A673 (cell line): ENCODE data around the gene PRADC1. TPM values are rescaled to one million over a fixed set of nuclear protein-coding genes. Genes with fewer than 3 reads are reported as not detected.
"Not testable (repeated sequence)": the region's sequence is repeated elsewhere in the genome, so short reads cannot be mapped to it uniquely, and the experiment has no call there.

Experiments used
- BruUV-seq: library from RNA; stranded (reverse); fragments of 400-500 nt; replicated peaks from 2 replicates; lab custom pipeline; 2021; lab: Mats Ljungman, UMichigan
- CTCF ChIA-PET: fragments of 300-600 bp; sonication (Branson Sonifier 250); formaldehyde crosslinking; loops from one replicate; lab custom pipeline; 2022; ENCODE audit warnings: antibody characterized with exemption; lab: Charles Lee
- POLR2A ChIA-PET: fragments of 300-600 bp; sonication (Branson Sonifier 250); formaldehyde crosslinking; loops from one replicate; lab custom pipeline; 2022; ENCODE audit warnings: antibody characterized with exemption; ENCODE audit not compliant: low non-redundant PET; lab: Charles Lee
- DNase-seq: peaks from one replicate; pipeline ENCODE4 v3.0.0-alpha.2; 2015; ENCODE audit warnings: low spot score
- H3K27ac ChIP-seq: fragments of 200-600 bp; sonication (generic); 2 replicates; pipeline ENCODE4 v1.5.1; 2016; ENCODE audit warnings: mixed run types, low read depth, mild to moderate bottlenecking, mixed read lengths, antibody characterized with exemption, low read length; ENCODE audit not compliant: poor library complexity, severe bottlenecking
- H3K27me3 ChIP-seq: fragments of 200-600 bp; sonication (generic); replicated peaks from 2 replicates; pipeline ENCODE4 v1.6.1; 2017; ENCODE audit warnings: mixed run types, low read depth, mild to moderate bottlenecking, mixed read lengths, antibody characterized with exemption, low read length; ENCODE audit not compliant: insufficient read depth, poor library complexity
- H3K36me3 ChIP-seq: fragments of 200-600 bp; sonication (generic); 2 replicates; pipeline ENCODE4 v1.6.1; 2016; ENCODE audit warnings: mixed run types, mild to moderate bottlenecking, mixed read lengths, antibody characterized with exemption, low read length; ENCODE audit not compliant: insufficient read depth, poor library complexity, severe bottlenecking
- H3K4me1 ChIP-seq: fragments of 200-600 bp; sonication (generic); 2 replicates; pipeline ENCODE4 v1.6.1; 2017; ENCODE audit warnings: mixed run types, mild to moderate bottlenecking, mixed read lengths, antibody characterized with exemption, low read length; ENCODE audit not compliant: insufficient read depth, poor library complexity, severe bottlenecking
- H3K4me3 ChIP-seq: fragments of 200-600 bp; sonication (generic); 2 replicates; pipeline ENCODE4 v1.5.1; 2016; ENCODE audit warnings: low read depth, mixed run types, mild to moderate bottlenecking, mixed read lengths, low read length; ENCODE audit not compliant: poor library complexity, severe bottlenecking
- H3K9me3 ChIP-seq: fragments of 200-600 bp; sonication (generic); 2 replicates; pipeline ENCODE4 v1.6.1; 2016; ENCODE audit warnings: mixed run types, low read depth, mild to moderate bottlenecking, mixed read lengths, antibody characterized with exemption, low read length; ENCODE audit not compliant: poor library complexity, severe bottlenecking
- CTCF ChIP-seq: fragments of 300-800, 200-600 bp; sonication (generic); conservative IDR thresholded peaks from 2 replicates; pipeline ENCODE4 v1.5.1; 2017; ENCODE audit warnings: low read depth, mild to moderate bottlenecking, antibody characterized with exemption, low read length, moderate library complexity, mixed read lengths
- EZH2 ChIP-seq: fragments of 200-600 bp; sonication (generic); IDR thresholded peaks from 2 replicates; pipeline ENCODE4 v1.6.1; 2017; ENCODE audit warnings: borderline replicate concordance, low read depth, mild to moderate bottlenecking, mixed read lengths, antibody characterized with exemption, low read length; ENCODE audit not compliant: poor library complexity, severe bottlenecking
- intact Hi-C: fragments of 100-400 bp; cut with micrococcal nuclease; formaldehyde crosslinking; loops from one replicate; pipeline ENCODE4 v1.10.0; 2022; ENCODE audit not compliant: unreplicated experiment
- total RNA-seq: library from RNA; stranded (reverse); gene quantifications from 2 replicates; pipeline ENCODE4 v1.2.3, GENCODE V29; 2021

Gene PRADC1
- total RNA-seq, 1 experiment from 2014 or later, result 17.7 TPM

GRCh38 chr2:73205611-73206010 lies 27.4 kb downstream of the PRADC1 start:
- TF ChIP-seq CTCF (no peak), EZH2 (no peak)
- ChIA-PET POLR2A (no interaction called here), CTCF (no interaction called here)
- Histone ChIP-seq H3K4me3 (no peak overlapping the region), H3K27ac (no peak overlapping the region), H3K4me1 (no peaks in the 10 kb centered on the region), H3K9me3 (peaks cover 6% of the 10 kb centered on the region), H3K27me3 (peaks cover 34% of the 10 kb centered on the region), H3K36me3 (no peaks in the 10 kb centered on the region)
- no peak for DNase-seq
- intact Hi-C loops, result no loop called here
- BruUV-seq, result no TSS peak

GRCh38 chr2:73203055-73203681 lies 29.9 kb downstream of the PRADC1 start:
- Histone ChIP-seq H3K4me3 (peak overlapping the region; percentile 37), H3K27ac (no peak overlapping the region), H3K36me3 (no peaks in the 10 kb centered on the region), H3K27me3 (peaks cover 34% of the 10 kb centered on the region), H3K4me1 (no peaks in the 10 kb centered on the region), H3K9me3 (peaks cover 6% of the 10 kb centered on the region)
- no peak for DNase-seq
- ChIA-PET POLR2A (no interaction called here), CTCF (interaction anchor here (0.6 kb wide), 1 partner anchor 26 kb away, joined by 3 read pairs; no protein-coding TSS in a partner anchor)
- no TSS peak for BruUV-seq
- intact Hi-C loops, result no loop called here
- TF ChIP-seq EZH2 (no peak), CTCF (no peak)

- no TSS peak for BruUV-seq
- CTCF ChIA-PET, result no interaction called here
- Histone ChIP-seq H3K36me3 (no peaks in the 10 kb centered on the region), H3K4me1 (no peaks in the 10 kb centered on the region), H3K27me3 (peaks cover 34% of the 10 kb centered on the region), H3K9me3 (peaks cover 6% of the 10 kb centered on the region), H3K4me3 (peak within 1 kb of the TSS; percentile 37), H3K27ac (no peak within 1 kb of the TSS)
- no peak for DNase-seq
- POLR2A ChIA-PET, result interaction anchor here (0.6 kb wide), 1 partner anchor 236 kb away, joined by 3 read pairs; no protein-coding TSS in a partner anchor
- no peak for TF ChIP-seq CTCF
- peak; percentile 91 for TF ChIP-seq EZH2
- intact Hi-C loops, result no loop called here
Observed at GRCh38 chr2:73202156-73203054, 30.6 kb downstream of the PRADC1 start, which contains the start of gene NOTO. TSS of gene NOTO (plus strand) at chr2:73202574. CDS start at chr2:73202667, 93 bp downstream.

GRCh38 chr2:73200281-73200680 lies 32.8 kb downstream of the PRADC1 start:
- BruUV-seq, POLR2A ChIA-PET, H3K27ac ChIP-seq, H3K36me3 ChIP-seq, DNase-seq, H3K4me1 ChIP-seq, H3K9me3 ChIP-seq, H3K4me3 ChIP-seq, intact Hi-C loops: not testable (repeated sequence)
- CTCF ChIA-PET, result interaction anchor here (1.6 kb wide), 1 partner anchor 12 kb away, joined by 3 read pairs; no protein-coding TSS in a partner anchor
- H3K27me3 ChIP-seq, result peaks cover 34% of the 10 kb centered on the region
